GM12878 (cell line): ENCODE data around the gene NCAM2. TPM values are rescaled to one million over a fixed set of nuclear protein-coding genes. Genes with fewer than 3 reads are reported as not detected.

Experiments used
- ATAC-seq: fragments of 200-7000 bp; cut with Tn5 transposase; 3 replicates; pipeline ENCODE4 v1.9.1; 2020; ENCODE audit warnings: mild to moderate bottlenecking, moderate library complexity
- BruUV-seq: library from RNA; stranded (reverse); fragments of 400-500 nt; replicated peaks from 2 replicates; lab custom pipeline; 2021; lab: Mats Ljungman, UMichigan
- CTCF ChIA-PET: fragments of 300-600 bp; sonication (Branson Sonifier 250); formaldehyde crosslinking; extraction: SDS; loops from one replicate; lab custom pipeline; 2021; ENCODE audit warnings: inconsistent platforms; lab: Yijun Ruan, JAX
- POLR2A ChIA-PET: fragments of 350-600 bp; formaldehyde crosslinking; extraction: SDS; loops from one replicate; lab custom pipeline; 2021; ENCODE audit warnings: inconsistent platforms; lab: Charles Lee
- RAD21 ChIA-PET: fragments of 300-600 bp; sonication (Branson Sonifier 250); formaldehyde crosslinking; loops from one replicate; lab custom pipeline; 2023; ENCODE audit warnings: antibody characterized with exemption; ENCODE audit not compliant: unreplicated experiment; lab: Charles Lee
- SMC1A ChIA-PET: fragments of 300-600 bp; sonication (Branson Sonifier 250); formaldehyde crosslinking; loops from one replicate; lab custom pipeline; 2023; ENCODE audit not compliant: unreplicated experiment, uncharacterized antibody; lab: Charles Lee
- DNase-seq: peaks from one replicate; pipeline ENCODE4 v3.0.0-alpha.2; 2011; ENCODE audit warnings: low read depth, low spot score
- FAIRE-seq: peaks from 3 replicates; lab custom pipeline; 2011; peaks lifted over from hg19 to GRCh38; lab: Jason Lieb, UNC
- H2AFZ ChIP-seq: 2 replicates; pipeline ENCODE4 v1.6.0; 2011; ENCODE audit warnings: low read depth, low read length, control low read depth; ENCODE audit not compliant: control insufficient read depth
- H3K27ac ChIP-seq: 2 replicates; pipeline ENCODE4 v1.5.1; 2011; ENCODE audit warnings: control low read depth; ENCODE audit not compliant: control insufficient read depth, insufficient read depth
- H3K27me3 ChIP-seq, 2 experiments: replicated peaks in 1 of 2; 2 replicates each; pipeline versions ENCODE4 v1.6.0 to v1.6.1; 2011; ENCODE audit warnings: low read length in 1 of 2; ENCODE audit not compliant: control insufficient read depth in 2 of 2, insufficient read depth in 2 of 2
- H3K36me3 ChIP-seq, 2 experiments: 2 replicates each; pipeline ENCODE4 v1.5.1; 2011; ENCODE audit warnings: low read length in 1 of 2; ENCODE audit not compliant: control insufficient read depth in 2 of 2, insufficient read depth in 2 of 2
- H3K4me1 ChIP-seq: 2 replicates; pipeline ENCODE4 v1.6.1; 2011; ENCODE audit warnings: mild to moderate bottlenecking, low read length, moderate library complexity, mixed read lengths; ENCODE audit not compliant: control insufficient read depth, insufficient read depth
- H3K4me2 ChIP-seq: 2 replicates; pipeline ENCODE4 v1.6.0; 2011; ENCODE audit warnings: control low read depth; ENCODE audit not compliant: control insufficient read depth, insufficient read depth
- H3K4me3 ChIP-seq: fragments of 200-600 bp; sonication (generic); 2 replicates; pipeline ENCODE4 v1.5.1; 2016
- H3K79me2 ChIP-seq: 2 replicates; pipeline ENCODE4 v1.6.0; 2011; ENCODE audit warnings: low read length; ENCODE audit not compliant: control insufficient read depth, insufficient read depth
- H3K9ac ChIP-seq: 2 replicates; pipeline ENCODE4 v1.8.0; 2011; ENCODE audit warnings: low read length, control low read depth, mixed read lengths; ENCODE audit not compliant: control insufficient read depth, insufficient read depth
- H3K9me3 ChIP-seq: replicated peaks from 3 replicates; pipeline ENCODE4 v1.5.1; 2011; ENCODE audit warnings: mild to moderate bottlenecking, low read length; ENCODE audit not compliant: control insufficient read depth, insufficient read depth
- H4K20me1 ChIP-seq: 2 replicates; pipeline ENCODE4 v1.6.0; 2011; ENCODE audit not compliant: control insufficient read depth, insufficient read depth
- BHLHE40 ChIP-seq, 2 experiments: fragments of 450-650 bp in 1 of 2; IDR thresholded peaks; 2 replicates each; pipeline ENCODE4 v1.6.1; 2011 to 2017; ENCODE audit warnings: low read depth in 2 of 2, borderline replicate concordance in 1 of 2, improper control_type of control experiment in 1 of 2, low read length in 1 of 2, mild to moderate bottlenecking in 1 of 2
- BMI1 ChIP-seq: fragments of 450-650 bp; IDR thresholded peaks from 2 replicates; pipeline ENCODE4 v1.6.1; 2016; ENCODE audit warnings: mild to moderate bottlenecking, moderate library complexity, borderline replicate concordance
- CBX5 ChIP-seq: sonication (generic); IDR thresholded peaks from 2 replicates; pipeline ENCODE4 v1.6.1; 2016; ENCODE audit warnings: low read depth, moderate library complexity, mild to moderate bottlenecking, inconsistent platforms
- HCFC1 ChIP-seq: fragments of 150-350 bp; IDR thresholded peaks from 2 replicates; pipeline ENCODE4 v1.6.1; 2014; ENCODE audit warnings: low read length
- LARP7 ChIP-seq: fragments of 450-650 bp; IDR thresholded peaks from 2 replicates; pipeline ENCODE4 v1.6.1; 2017; ENCODE audit warnings: mild to moderate bottlenecking
- NFIC ChIP-seq: IDR thresholded peaks from 2 replicates; pipeline ENCODE4 v1.6.1; 2012; ENCODE audit warnings: low read depth, mild to moderate bottlenecking, inconsistent platforms, low read length, moderate library complexity
- POLR2AphosphoS5 ChIP-seq: IDR thresholded peaks from 2 replicates; pipeline ENCODE4 v1.6.1; 2011; ENCODE audit warnings: mild to moderate bottlenecking, low read length, inconsistent platforms
- RUNX3 ChIP-seq: IDR thresholded peaks from 2 replicates; pipeline ENCODE4 v1.6.1; 2012; ENCODE audit warnings: low read length, inconsistent platforms
- SREBF1 ChIP-seq: IDR thresholded peaks from 2 replicates; pipeline ENCODE4 v1.6.1; 2012; ENCODE audit warnings: mild to moderate bottlenecking, low read length
- SUPT20H ChIP-seq: IDR thresholded peaks from 2 replicates; pipeline ENCODE4 v1.6.1; 2011; ENCODE audit warnings: low read depth, mild to moderate bottlenecking, low read length, moderate library complexity, borderline replicate concordance; ENCODE audit not compliant: control insufficient read depth
- SUZ12 ChIP-seq: fragments of 200-600 bp; sonication (generic); IDR thresholded peaks from one replicate; pipeline ENCODE4 v1.6.1; 2018; ENCODE audit warnings: antibody characterized with exemption, mild to moderate bottlenecking; ENCODE audit not compliant: unreplicated experiment
- TCF12 ChIP-seq: IDR thresholded peaks from 2 replicates; pipeline ENCODE4 v1.6.1; 2011; ENCODE audit warnings: low read depth, mild to moderate bottlenecking, low read length
- WRNIP1 ChIP-seq: IDR thresholded peaks from 2 replicates; pipeline ENCODE4 v1.6.1; 2011; ENCODE audit warnings: low read depth, low read length, improper control_type of control experiment, borderline replicate concordance
- YBX1 ChIP-seq: fragments of 450-650 bp; IDR thresholded peaks from 2 replicates; pipeline ENCODE4 v1.6.1; 2016; ENCODE audit warnings: antibody characterized with exemption
- ZNF207 ChIP-seq: fragments of 450-650 bp; IDR thresholded peaks from 2 replicates; pipeline ENCODE4 v1.6.1; 2014; ENCODE audit warnings: antibody characterized with exemption, mild to moderate bottlenecking, borderline replicate concordance
- ZNF592 ChIP-seq: fragments of 450-650 bp; IDR thresholded peaks from 2 replicates; pipeline ENCODE4 v1.6.1; 2017; ENCODE audit warnings: mild to moderate bottlenecking, moderate library complexity
- in situ Hi-C: fragments of 300-500 bp; cut with MboI; formaldehyde crosslinking; loops from 9 replicates; pipeline ENCODE4 v1.14.3; 2018; ENCODE audit warnings: mixed read lengths
- intact Hi-C: fragments of 100-400 bp; cut with micrococcal nuclease; formaldehyde crosslinking; loops from one replicate; pipeline ENCODE4 v1.14.2; 2022; ENCODE audit not compliant: unreplicated experiment
- polyA plus RNA-seq, 11 experiments: library from polyadenylated mRNA; depleted of rRNA in 4 of 11; unstranded in 6 of 11; stranded (reverse) in 5 of 11; fragments of >200 nt; fragmentation: Nextera tagmentation in 4 of 11; fragmentation: Illumina TruSeq in 1 of 11; extraction: Ambion mirVana in 4 of 11; extraction: Trizol in 1 of 11; gene quantifications; 1 replicate in 1 of 11; 2 replicates in 10 of 11; pipeline versions ENCODE4 v1.2.1 to v1.2.3, GENCODE V29; 2011 to 2016; ENCODE audit warnings: inconsistent platforms in 2 of 11, missing spikeins in 2 of 11, low read depth in 1 of 11
- total RNA-seq, 4 experiments: library from RNA; depleted of rRNA in 3 of 4; stranded (reverse); fragments of >200 nt in 3 of 4; fragmentation: Illumina TruSeq in 1 of 4; extraction: Trizol in 1 of 4; gene quantifications; 2 replicates each; pipeline versions ENCODE4 v1.2.1 to v1.2.3, GENCODE V29; 2013 to 2021

Gene NCAM2
- total and polyA plus RNA-seq, 10 of the 15 experiments (the other 5 are each of a cell fraction or from before 2014, with no cell fraction given) = 0.23 to 0.27 TPM; not detected in 8

GRCh38 chr21:21148009-21148408 is 149.8 kb downstream of the NCAM2 start:
- intact Hi-C loops = no loop called here
- no peak for DNase-seq
- in situ Hi-C loops = no loop called here
- H3K36me3 ChIP-seq = no peaks in the 10 kb centered on the region
- no peak overlapping the region for H3K4me3 ChIP-seq
- no peak for TF ChIP-seq YBX1
- no peak for TF ChIP-seq POLR2AphosphoS5
- TF ChIP-seq ZNF207 = no peak
- no peak for TF ChIP-seq TCF12
- no peak for TF ChIP-seq CBX5
- no peak for TF ChIP-seq LARP7
- no peak for TF ChIP-seq ZNF592
- TF ChIP-seq SREBF1 = no peak
- TF ChIP-seq WRNIP1 = no peak
- no peak for TF ChIP-seq BMI1
- no peak for TF ChIP-seq RUNX3
- TF ChIP-seq SUZ12 = no peak
- no peak for TF ChIP-seq NFIC
- TF ChIP-seq SUPT20H = no peak
- TF ChIP-seq BHLHE40 (IDR thresholded peaks at IDR 0.05; ENCODE audit: borderline replicate concordance in 1 of 2, low read depth in 2 of 2, low read length in 1 of 2) = no peak
- no peak for TF ChIP-seq HCFC1
- RAD21 ChIA-PET = no interaction called here
- BruUV-seq = no TSS peak
- FAIRE-seq = no peak
- H4K20me1 ChIP-seq = no peaks in the 10 kb centered on the region
- no peaks in the 10 kb centered on the region for H3K79me2 ChIP-seq
- H3K9ac ChIP-seq = no peak overlapping the region
- ATAC-seq = no peak
- SMC1A ChIA-PET = no interaction called here
- H3K27me3 ChIP-seq = no peaks in the 10 kb centered on the region
- H3K4me2 ChIP-seq = no peak overlapping the region
- no peaks in the 10 kb centered on the region for H3K4me1 ChIP-seq
- no peaks in the 10 kb centered on the region; the same call in 2 of the 3 replicates for H3K9me3 ChIP-seq
- POLR2A ChIA-PET = no interaction called here
- CTCF ChIA-PET = no interaction called here
- H3K27ac ChIP-seq = no peak overlapping the region
- H2AFZ ChIP-seq = no peak overlapping the region
